IPS-NIHi7 (cell line): ENCODE data around the gene MACF1.
A peak's percentile ranks its signal among the peaks of the same experiment; 100 is the strongest.
"Not testable (repeated sequence)": the region's sequence is repeated elsewhere in the genome, so short reads cannot be mapped to it uniquely, and the experiment has no call there.

Experiments used
- DNase-seq: peaks from one replicate; pipeline ENCODE4 v3.0.0; 2012; ENCODE audit warnings: mixed read lengths; ENCODE audit errors: extremely low spot score

Gene MACF1

GRCh38 chr1:39490596-39491145 is 286.2 kb downstream of the MACF1 start:
- peak; percentile 37 for DNase-seq

- DNase-seq = peak; percentile 91
Observed at GRCh38 chr1:39491146-39491921, 286.8 kb downstream of the MACF1 start, which contains the start of gene BMP8A. Gene BMP8A (plus strand): TSS chr1:39491636. CDS start chr1:39491992, 356 bp downstream.

- DNase-seq = not testable (repeated sequence)
Observed at GRCh38 chr1:39492118-39493042, 287.9 kb downstream of the MACF1 start.

- DNase-seq = not testable (repeated sequence)
Observed at GRCh38 chr1:39493043-39493810, 288.7 kb downstream of the MACF1 start.

- DNase-seq = no peak
Observed at GRCh38 chr1:39494671-39495410, 290.3 kb downstream of the MACF1 start.

GRCh38 chr1:39496520-39496919 is 292.0 kb downstream of the MACF1 start:
- DNase-seq = not testable (repeated sequence)

- no peak for DNase-seq
Observed at GRCh38 chr1:39497585-39497984, 293.1 kb downstream of the MACF1 start.

- DNase-seq = not testable (repeated sequence)
Observed at GRCh38 chr1:39498096-39498710, 293.7 kb downstream of the MACF1 start.

- DNase-seq = not testable (repeated sequence)
Observed at GRCh38 chr1:39498821-39499220, 294.3 kb downstream of the MACF1 start.

GRCh38 chr1:39499668-39500067 is 295.2 kb downstream of the MACF1 start:
- no peak for DNase-seq

- DNase-seq = no peak
Observed at GRCh38 chr1:39500862-39501389, 296.4 kb downstream of the MACF1 start.

GRCh38 chr1:39501666-39502065 is 297.2 kb downstream of the MACF1 start:
- DNase-seq = no peak

GRCh38 chr1:39504436-39504835 is 299.9 kb downstream of the MACF1 start:
- DNase-seq = not testable (repeated sequence)

GRCh38 chr1:39505289-39505688 is 300.8 kb downstream of the MACF1 start:
- no peak for DNase-seq

GRCh38 chr1:39507230-39507928 is 302.9 kb downstream of the MACF1 start:
- DNase-seq = peak; percentile 65

- DNase-seq = no peak
Observed at GRCh38 chr1:39508266-39508665, 303.8 kb downstream of the MACF1 start.

GRCh38 chr1:39508857-39509305 is 304.4 kb downstream of the MACF1 start:
- peak; percentile 6 for DNase-seq

- DNase-seq = peak; percentile 4
Observed at GRCh38 chr1:39509360-39510009, 305.0 kb downstream of the MACF1 start.
